GM19438 (cell line): ENCODE results near the gene MFSD2A.
"Not testable (repeated sequence)": the region's sequence is repeated elsewhere in the genome, so short reads cannot be mapped to it uniquely, and the experiment has no call there.

Experiments used
- ATAC-seq: cut with Tn5 transposase; IDR thresholded peaks from one replicate; pipeline ENCODE4 v1.9.1; 2021; ENCODE audit warnings: low read depth; ENCODE audit not compliant: unreplicated experiment

MFSD2A gene

GRCh38 chr1:39954870-39955546 is at the start of gene MFSD2A:
Gene MFSD2A (plus strand): TSS chr1:39955145. CDS start chr1:39955293, 148 bp downstream.
- peak; percentile 75 for ATAC-seq

GRCh38 chr1:39905172-39905571 is 49.8 kb upstream of the MFSD2A start:
- no peak for ATAC-seq

GRCh38 chr1:39907528-39908453 is 47.2 kb upstream of the MFSD2A start:
- ATAC-seq: no peak

GRCh38 chr1:39908534-39908933 is 46.4 kb upstream of the MFSD2A start:
- no peak for ATAC-seq

GRCh38 chr1:39910263-39910662 is 44.7 kb upstream of the MFSD2A start:
- ATAC-seq: no peak

- not testable (repeated sequence) for ATAC-seq
Observed at GRCh38 chr1:39913136-39913535, 41.8 kb upstream of the MFSD2A start.

- no peak for ATAC-seq
Observed at GRCh38 chr1:39915499-39916129, 39.3 kb upstream of the MFSD2A start.

GRCh38 chr1:39917825-39918224 is 37.1 kb upstream of the MFSD2A start:
- ATAC-seq: no peak

- no peak for ATAC-seq
Observed at GRCh38 chr1:39919545-39919944, 35.4 kb upstream of the MFSD2A start.

- ATAC-seq: no peak
Observed at GRCh38 chr1:39922251-39922688, 32.7 kb upstream of the MFSD2A start.

GRCh38 chr1:39925721-39926342 is 29.1 kb upstream of the MFSD2A start:
- no peak for ATAC-seq

- no peak for ATAC-seq
Observed at GRCh38 chr1:39926343-39926793, 28.6 kb upstream of the MFSD2A start.

- no peak for ATAC-seq
Observed at GRCh38 chr1:39926820-39927219, 28.1 kb upstream of the MFSD2A start.

GRCh38 chr1:39927538-39927937 is 27.4 kb upstream of the MFSD2A start:
- no peak for ATAC-seq

GRCh38 chr1:39928809-39929587 is 25.9 kb upstream of the MFSD2A start:
- no peak for ATAC-seq

- ATAC-seq: no peak
Observed at GRCh38 chr1:39933956-39934941, 20.7 kb upstream of the MFSD2A start.

GRCh38 chr1:39936724-39937491 is 18.0 kb upstream of the MFSD2A start:
- ATAC-seq: no peak

GRCh38 chr1:39938856-39939255 is 16.1 kb upstream of the MFSD2A start:
- no peak for ATAC-seq
